Lung (tissue), 12 donors: ENCODE data around the gene AKR1B15. TPM values are rescaled to one million over a fixed set of nuclear protein-coding genes. Genes with fewer than 3 reads are reported as not detected.

Experiments
- ATAC-seq: fragments of 200-7000 bp; cut with Tn5 transposase; one replicate; pipeline ENCODE4 v1.9.1; 2020; ENCODE audit warnings: moderate number of reproducible peaks; ENCODE audit not compliant: insufficient read depth, low FRiP score
- DNase-seq, 3 donors: peaks; one replicate each; pipeline ENCODE4 v3.0.0-alpha.2; 2013 to 2017
- H3K27ac ChIP-seq, 2 donors: one replicate each; pipeline ENCODE4 v1.5.1; 2013; ENCODE audit warnings: mild to moderate bottlenecking in 2 of 2, moderate library complexity in 2 of 2, control low read depth in 1 of 2, inconsistent platforms in 1 of 2, low read depth in 1 of 2, low read length in 1 of 2
- H3K27me3 ChIP-seq, 3 donors: one replicate each; pipeline ENCODE4 v1.5.1; 2013; ENCODE audit warnings: low read length in 2 of 3; ENCODE audit not compliant: control insufficient read depth in 3 of 3, insufficient read depth in 3 of 3
- H3K36me3 ChIP-seq, 4 donors: one replicate each; pipeline ENCODE4 v1.5.1; 2013; ENCODE audit warnings: low read length in 4 of 4, mild to moderate bottlenecking in 1 of 4, moderate library complexity in 1 of 4; ENCODE audit not compliant: control insufficient read depth in 4 of 4, insufficient read depth in 4 of 4
- H3K4me1 ChIP-seq, 5 donors: one replicate each; pipeline ENCODE4 v1.5.1; 2013; ENCODE audit warnings: low read length in 5 of 5, mild to moderate bottlenecking in 2 of 5, moderate library complexity in 1 of 5; ENCODE audit not compliant: control insufficient read depth in 5 of 5, insufficient read depth in 5 of 5
- H3K4me3 ChIP-seq: one replicate; pipeline ENCODE4 v1.5.1; 2013; ENCODE audit warnings: mild to moderate bottlenecking, control low read depth, moderate library complexity
- H3K9ac ChIP-seq, 2 donors: one replicate each; pipeline ENCODE4 v1.5.1; 2013; ENCODE audit warnings: low read length in 2 of 2, control low read depth in 1 of 2; ENCODE audit not compliant: insufficient read depth in 1 of 2
- H3K9me3 ChIP-seq, 4 donors: one replicate each; pipeline ENCODE4 v1.5.1; 2013; ENCODE audit warnings: low read length in 3 of 4, mild to moderate bottlenecking in 1 of 4, moderate library complexity in 1 of 4; ENCODE audit not compliant: control insufficient read depth in 4 of 4, insufficient read depth in 3 of 4
- WGBS, 2 donors: extraction: QIAGEN DNeasy Blood & Tissue Kit; methylation state at CpG; one replicate each; pipeline ENCODE4 v1.1.7; 2013; 5-methylcytosine and 5-hydroxymethylcytosine counted together
- polyA plus RNA-seq, 2 donors: library from polyadenylated mRNA; stranded (reverse); fragments of 200-250 nt; gene quantifications; one replicate each; pipeline ENCODE4 v1.2.1, GENCODE V29; 2013
- total RNA-seq, 2 donors: library from RNA; depleted of rRNA in 1 of 2; stranded (reverse); fragments of >200 nt in 1 of 2; gene quantifications; one replicate each; pipeline ENCODE4 v1.2.1, GENCODE V29; 2014 to 2021
- TF ChIP-seq, protein P1 (sequence below): IDR thresholded peaks from 2 replicates; pipeline ENCODE4 v1.5.1; 2012; ENCODE audit warnings: mild to moderate bottlenecking; ENCODE audit errors: control extremely low read depth, extremely low read depth
- donor health status: control.
- donor health status: control.
- donor health status: Bipolar disorder and iron deficiency.
- donor health status: healthy.
- donor health status: DM: yes; HTN: yes; CAD: no.

Gene AKR1B15
- total and polyA plus RNA-seq, 4 donors = not detected

DNA sequence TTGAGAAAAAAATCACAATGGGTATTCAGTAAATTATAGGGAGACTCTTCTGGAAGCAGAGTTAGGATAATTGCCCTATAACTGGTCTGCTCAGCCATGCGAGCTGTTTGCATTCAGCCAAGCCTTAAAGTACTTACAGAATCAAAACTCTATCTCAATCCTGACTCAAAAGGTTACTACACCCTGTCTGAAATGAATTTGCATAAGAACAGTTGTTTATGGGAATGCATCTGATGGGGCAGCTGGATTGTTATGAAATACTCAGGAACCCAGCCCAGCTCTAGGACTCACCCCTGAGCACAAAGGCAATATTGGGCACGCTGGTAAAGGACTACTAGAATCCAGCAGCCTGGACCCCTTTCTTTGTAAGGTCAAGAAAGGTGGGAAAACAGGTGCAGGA is 38.8 kb downstream of the AKR1B15 start:
- WGBS, 2 donors = 79 to 91% methylated on average over 2 of the region's 2 CpGs
- ATAC-seq (no peak), DNase-seq (no peak)
- H3K27ac ChIP-seq = no peak overlapping the region
- no peak overlapping the region for H3K9ac ChIP-seq
- H3K4me1 ChIP-seq = no peaks in the 10 kb centered on the region
- TF ChIP-seq, protein P1, sequence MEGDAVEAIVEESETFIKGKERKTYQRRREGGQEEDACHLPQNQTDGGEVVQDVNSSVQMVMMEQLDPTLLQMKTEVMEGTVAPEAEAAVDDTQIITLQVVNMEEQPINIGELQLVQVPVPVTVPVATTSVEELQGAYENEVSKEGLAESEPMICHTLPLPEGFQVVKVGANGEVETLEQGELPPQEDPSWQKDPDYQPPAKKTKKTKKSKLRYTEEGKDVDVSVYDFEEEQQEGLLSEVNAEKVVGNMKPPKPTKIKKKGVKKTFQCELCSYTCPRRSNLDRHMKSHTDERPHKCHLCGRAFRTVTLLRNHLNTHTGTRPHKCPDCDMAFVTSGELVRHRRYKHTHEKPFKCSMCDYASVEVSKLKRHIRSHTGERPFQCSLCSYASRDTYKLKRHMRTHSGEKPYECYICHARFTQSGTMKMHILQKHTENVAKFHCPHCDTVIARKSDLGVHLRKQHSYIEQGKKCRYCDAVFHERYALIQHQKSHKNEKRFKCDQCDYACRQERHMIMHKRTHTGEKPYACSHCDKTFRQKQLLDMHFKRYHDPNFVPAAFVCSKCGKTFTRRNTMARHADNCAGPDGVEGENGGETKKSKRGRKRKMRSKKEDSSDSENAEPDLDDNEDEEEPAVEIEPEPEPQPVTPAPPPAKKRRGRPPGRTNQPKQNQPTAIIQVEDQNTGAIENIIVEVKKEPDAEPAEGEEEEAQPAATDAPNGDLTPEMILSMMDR = no peak
- no peaks in the 10 kb centered on the region for H3K36me3 ChIP-seq
- H3K4me3 ChIP-seq = no peak overlapping the region
- no peaks in the 10 kb centered on the region for H3K27me3 ChIP-seq
- no peaks in the 10 kb centered on the region for H3K9me3 ChIP-seq

DNA sequence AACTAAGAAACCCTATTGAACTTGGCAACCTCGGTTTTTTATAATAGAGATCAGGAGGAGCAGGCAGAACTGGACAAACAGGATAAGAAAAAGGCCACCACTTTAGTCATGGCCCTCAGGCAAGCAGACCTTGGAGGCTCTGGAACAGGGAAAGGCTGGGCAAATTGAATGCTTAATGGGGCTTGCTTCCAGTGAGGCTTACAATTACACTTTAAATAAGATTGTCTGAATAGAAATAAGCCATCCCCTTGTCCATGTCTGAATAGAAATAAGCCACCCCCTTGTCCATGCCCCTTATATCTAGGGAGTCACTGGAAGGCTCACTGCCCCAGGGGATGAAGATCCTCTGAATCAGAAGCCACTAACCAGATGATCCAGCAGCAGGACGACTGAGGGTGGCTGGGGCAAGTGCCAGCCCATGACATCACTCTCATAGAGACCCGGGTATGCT is 40.6 kb downstream of the AKR1B15 start:
- TF ChIP-seq, protein P1 = no peak
- no peak overlapping the region for H3K27ac ChIP-seq
- ATAC-seq (no peak), DNase-seq (no peak)
- no peak overlapping the region for H3K9ac ChIP-seq
- no peaks in the 10 kb centered on the region for H3K27me3 ChIP-seq
- H3K4me3 ChIP-seq = no peak overlapping the region
- WGBS, 2 donors = 42 to 80% methylated on average over 3 of the region's 3 CpGs
- peaks cover 0 to 1% (median 0%) of the 10 kb centered on the region in 5 donors for H3K4me1 ChIP-seq
- no peaks in the 10 kb centered on the region for H3K9me3 ChIP-seq
- no peaks in the 10 kb centered on the region for H3K36me3 ChIP-seq

DNA sequence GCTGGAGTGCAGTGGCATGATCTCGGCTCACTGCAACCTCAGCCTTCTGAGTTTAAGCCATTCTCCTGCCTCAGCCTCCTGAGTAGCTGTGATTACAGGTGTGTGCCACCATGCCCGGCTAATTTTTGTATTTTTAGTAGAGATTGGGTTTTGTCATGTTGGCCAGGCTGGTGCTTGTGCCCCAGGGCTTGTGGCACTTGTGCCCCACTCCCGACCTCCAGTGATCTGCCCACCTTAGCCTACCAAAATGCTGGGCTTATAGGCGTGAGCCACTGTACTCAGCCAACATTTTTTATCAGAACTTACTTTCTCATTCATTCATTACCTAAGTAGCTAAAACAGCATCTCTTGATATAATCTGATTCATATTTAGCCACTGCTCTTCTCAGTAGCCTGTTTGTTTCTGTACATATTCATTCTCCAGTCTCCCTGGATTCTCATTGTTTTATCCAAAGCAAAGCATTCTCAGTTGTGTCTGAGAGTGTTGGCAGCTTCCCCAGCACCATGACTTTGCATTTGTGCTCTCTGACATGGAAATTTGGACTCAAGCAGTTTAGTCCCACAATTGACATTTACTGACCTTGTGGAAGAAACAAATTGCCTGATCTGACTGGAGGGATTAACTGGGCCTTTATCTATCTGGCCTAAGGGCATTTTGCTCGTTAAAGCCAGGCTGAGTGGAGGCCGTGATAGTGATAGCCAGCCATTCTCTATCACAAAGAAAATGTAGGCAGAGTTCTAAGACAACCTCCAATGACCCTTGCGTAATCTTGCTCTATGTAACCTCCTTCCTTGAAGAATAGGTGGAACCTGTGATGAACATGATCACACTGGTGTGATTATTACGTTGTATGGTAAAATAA is 44.9 kb downstream of the AKR1B15 start:
- H3K4me1 ChIP-seq = peaks cover 0 to 1% (median 0%) of the 10 kb centered on the region in 5 donors

More for the DNA sequence above, 44.9 kb downstream of the AKR1B15 start:
- ATAC-seq (peak; percentile 58), DNase-seq (peak in 1 of 3 donors; percentile 51)
- Histone ChIP-seq H3K27ac (peak overlapping the region; percentile 69 to 73), H3K4me3 (no peak overlapping the region), H3K9ac (no peak overlapping the region), H3K27me3 (no peaks in the 10 kb centered on the region), H3K9me3 (no peaks in the 10 kb centered on the region), H3K36me3 (no peaks in the 10 kb centered on the region)
- WGBS, 2 donors = 58 to 79% methylated on average over 8 of the region's 8 CpGs
- TF ChIP-seq, protein P1 = no peak
